ENCODE results near the gene SCGB1D4.
"Not testable (repeated sequence)": the region's sequence is repeated elsewhere in the genome, so short reads cannot be mapped to it uniquely, and the experiment has no call there.

The SCGB1D4 gene

GRCh38 chr11:62298975-62299374, at the start of gene SCGB1D4:
Gene SCGB1D4, minus strand, starts transcription at chr11:62299075. Its CDS starts 65 bp downstream, at chr11:62299010.
- H3K27me3 ChIP-seq (ENCODE audit: insufficient read depth, low read length): no peaks in the 10 kb centered on the region
- H3F3A ChIP-seq (ENCODE audit: insufficient read depth, low read length): no peaks in the 10 kb centered on the region
- no peak within 1 kb of the TSS for H3K4me2 ChIP-seq (ENCODE audit: low read length)
- H3K9me2 ChIP-seq (ENCODE audit: low read depth, low read length): no peaks in the 10 kb centered on the region
- no peaks in the 10 kb centered on the region for H3K9me3 ChIP-seq (ENCODE audit: low read length)
- TF ChIP-seq CTCF (IDR thresholded peaks at IDR 0.05; ENCODE audit: low read length): no peak
- no peak for TF ChIP-seq EZH2 (IDR thresholded peaks at IDR 0.05; ENCODE audit: borderline replicate concordance, low read length)
- no peak within 1 kb of the TSS for H3K9ac ChIP-seq (ENCODE audit: low read length)
- H3K4me1 ChIP-seq (ENCODE audit: insufficient read depth, low read length, severe bottlenecking): no peaks in the 10 kb centered on the region
- H3K4me3 ChIP-seq (ENCODE audit: low read depth, low read length, poor library complexity, severe bottlenecking): no peak within 1 kb of the TSS
- no peak within 1 kb of the TSS for H2AFZ ChIP-seq (ENCODE audit: low read length)
- no peaks in the 10 kb centered on the region for H3K36me3 ChIP-seq (ENCODE audit: insufficient read depth, low read length)
- no peaks in the 10 kb centered on the region for H4K20me1 ChIP-seq (ENCODE audit: insufficient read depth, low read length)
- no peak within 1 kb of the TSS for H3K27ac ChIP-seq (ENCODE audit: low read depth, low read length, poor library complexity, severe bottlenecking)
- no peaks in the 10 kb centered on the region for H3K79me2 ChIP-seq (ENCODE audit: insufficient read depth, low read length)

- Histone ChIP-seq H3K4me1 (ENCODE audit: insufficient read depth, low read length, severe bottlenecking) (no peaks in the 10 kb centered on the region), H3F3A (ENCODE audit: insufficient read depth, low read length) (no peaks in the 10 kb centered on the region), H3K36me3 (ENCODE audit: insufficient read depth, low read length) (no peaks in the 10 kb centered on the region), H3K4me3 (ENCODE audit: low read depth, low read length, poor library complexity, severe bottlenecking) (no peak overlapping the region), H3K4me2 (ENCODE audit: low read length) (no peak overlapping the region), H3K9me3 (ENCODE audit: low read length) (no peaks in the 10 kb centered on the region), H3K27me3 (ENCODE audit: insufficient read depth, low read length) (no peaks in the 10 kb centered on the region), H3K79me2 (ENCODE audit: insufficient read depth, low read length) (no peaks in the 10 kb centered on the region), H2AFZ (ENCODE audit: low read length) (no peak overlapping the region), H3K9ac (ENCODE audit: low read length) (no peak overlapping the region), H3K27ac (ENCODE audit: low read depth, low read length, poor library complexity, severe bottlenecking) (no peak overlapping the region), H4K20me1 (ENCODE audit: insufficient read depth, low read length) (no peaks in the 10 kb centered on the region), H3K9me2 (ENCODE audit: low read depth, low read length) (no peaks in the 10 kb centered on the region)
- no peak for TF ChIP-seq CTCF (IDR thresholded peaks at IDR 0.05; ENCODE audit: low read length)
- no peak for TF ChIP-seq EZH2 (IDR thresholded peaks at IDR 0.05; ENCODE audit: borderline replicate concordance, low read length)
Observed at GRCh38 chr11:62345861-62346260, 47.0 kb upstream of the SCGB1D4 start.

GRCh38 chr11:62344210-62344609, 45.3 kb upstream of the SCGB1D4 start:
- Histone ChIP-seq H3K9me3 (ENCODE audit: low read length) (no peaks in the 10 kb centered on the region), H3K27ac (ENCODE audit: low read depth, low read length, poor library complexity, severe bottlenecking) (no peak overlapping the region), H3K4me3 (ENCODE audit: low read depth, low read length, poor library complexity, severe bottlenecking) (no peak overlapping the region), H3K9me2 (ENCODE audit: low read depth, low read length) (no peaks in the 10 kb centered on the region), H3K27me3 (ENCODE audit: insufficient read depth, low read length) (0 out of 2 replicates have a peak, but pooled peaks cover 2% of the 10 kb centered on the region), H2AFZ (ENCODE audit: low read length) (no peak overlapping the region), H3K4me1 (ENCODE audit: insufficient read depth, low read length, severe bottlenecking) (no peaks in the 10 kb centered on the region), H4K20me1 (ENCODE audit: insufficient read depth, low read length) (no peaks in the 10 kb centered on the region), H3K4me2 (ENCODE audit: low read length) (no peak overlapping the region), H3K9ac (ENCODE audit: low read length) (no peak overlapping the region), H3K36me3 (ENCODE audit: insufficient read depth, low read length) (no peaks in the 10 kb centered on the region), H3F3A (ENCODE audit: insufficient read depth, low read length) (no peaks in the 10 kb centered on the region), H3K79me2 (ENCODE audit: insufficient read depth, low read length) (no peaks in the 10 kb centered on the region)
- TF ChIP-seq CTCF (IDR thresholded peaks at IDR 0.05; ENCODE audit: low read length): no peak
- TF ChIP-seq EZH2 (IDR thresholded peaks at IDR 0.05; ENCODE audit: borderline replicate concordance, low read length): no peak

GRCh38 chr11:62343646-62344190, 44.8 kb upstream of the SCGB1D4 start:
- H4K20me1 ChIP-seq (ENCODE audit: insufficient read depth, low read length); H3F3A ChIP-seq (ENCODE audit: insufficient read depth, low read length); H3K27me3 ChIP-seq (ENCODE audit: insufficient read depth, low read length); H3K79me2 ChIP-seq (ENCODE audit: insufficient read depth, low read length); H3K9me2 ChIP-seq (ENCODE audit: low read depth, low read length); H3K9ac ChIP-seq (ENCODE audit: low read length); H3K27ac ChIP-seq (ENCODE audit: low read depth, low read length, poor library complexity, severe bottlenecking); H3K4me2 ChIP-seq (ENCODE audit: low read length); H2AFZ ChIP-seq (ENCODE audit: low read length); H3K4me3 ChIP-seq (ENCODE audit: low read depth, low read length, poor library complexity, severe bottlenecking); H3K4me1 ChIP-seq (ENCODE audit: insufficient read depth, low read length, severe bottlenecking); H3K36me3 ChIP-seq (ENCODE audit: insufficient read depth, low read length); H3K9me3 ChIP-seq (ENCODE audit: low read length): not testable (repeated sequence)

Data from OCI-LY1 (cell line).